HCT116 (cell line): Measurements from ENCODE around the gene GPR142. TPM values are rescaled to one million over a fixed set of nuclear protein-coding genes. Genes with fewer than 3 reads are reported as not detected.
A peak's percentile ranks its signal among the peaks of the same experiment; 100 is the strongest.

Experiments
- ATAC-seq: fragments of 200-7000 bp; cut with Tn5 transposase; 2 replicates; pipeline ENCODE4 v1.9.1; 2020; ENCODE audit warnings: mild to moderate bottlenecking, moderate library complexity
- BruUV-seq: library from RNA; stranded (reverse); fragments of 400-500 nt; replicated peaks from 2 replicates; lab custom pipeline; 2021; lab: Mats Ljungman, UMichigan
- CTCF ChIA-PET: fragments of 300-600 bp; sonication (Branson Sonifier 250); formaldehyde crosslinking; loops from one replicate; lab custom pipeline; 2021; ENCODE audit warnings: antibody characterized with exemption; lab: Charles Lee
- POLR2A ChIA-PET: fragments of 300-600, 350-600 bp; sonication (Branson Sonifier 250); formaldehyde crosslinking; loops from one replicate; lab custom pipeline; 2021; ENCODE audit warnings: antibody characterized with exemption; lab: Charles Lee
- RAD21 ChIA-PET, 2 experiments: fragments of 300-600 bp; sonication (Branson Sonifier 250); formaldehyde crosslinking; loops; one replicate each; lab custom pipeline; 2023; ENCODE audit warnings: low total read pairs in 2 of 2; ENCODE audit not compliant: uncharacterized antibody in 2 of 2, unreplicated experiment in 2 of 2, low non-redundant PET in 1 of 2; lab: Charles Lee
- DNase-seq: peaks from one replicate; pipeline ENCODE4 v3.0.0-alpha.2; 2010; ENCODE audit warnings: low read depth, low spot score
- H2AFZ ChIP-seq: fragments of 200-600 bp; shearing (Covaris generic), sonication (generic); 2 replicates; pipeline ENCODE4 v1.6.1; 2017; ENCODE audit warnings: low read depth, mixed run types, mixed read lengths, antibody characterized with exemption, low read length; ENCODE audit not compliant: poor library complexity, severe bottlenecking
- H3K27ac ChIP-seq: 2 replicates; pipeline ENCODE4 v1.5.1; 2012; ENCODE audit warnings: low read depth, low read length
- H3K27me3 ChIP-seq: fragments of 200-600 bp; sonication (generic); 2 replicates; pipeline ENCODE4 v1.6.1; 2016; ENCODE audit warnings: mixed run types, low read length, mixed read lengths; ENCODE audit not compliant: insufficient read depth
- H3K36me3 ChIP-seq, 2 experiments: fragments of 200-500 bp in 1 of 2; fragments of 200-600 bp in 1 of 2; sonication (Bioruptor generic) in 1 of 2; sonication (generic) in 1 of 2; 2 replicates each; pipeline versions ENCODE4 v1.5.1 to v1.6.1; 2014 to 2016; ENCODE audit warnings: low read length in 2 of 2, inconsistent platforms in 1 of 2, mixed read lengths in 1 of 2, mixed run types in 1 of 2; ENCODE audit not compliant: insufficient read depth in 2 of 2, control insufficient read depth in 1 of 2
- H3K4me1 ChIP-seq, 2 experiments: fragments of 200-600 bp in 1 of 2; sonication (generic) in 1 of 2; 2 replicates each; pipeline versions ENCODE4 v1.5.1 to v1.6.1; 2012 to 2017; ENCODE audit warnings: low read length in 2 of 2, inconsistent platforms in 1 of 2, mild to moderate bottlenecking in 1 of 2, mixed read lengths in 1 of 2, mixed run types in 1 of 2, moderate library complexity in 1 of 2; ENCODE audit not compliant: insufficient read depth in 2 of 2, control insufficient read depth in 1 of 2
- H3K4me2 ChIP-seq: fragments of 200-600 bp; sonication (generic); 2 replicates; pipeline ENCODE4 v1.6.1; 2017; ENCODE audit warnings: mixed run types, low read length, mixed read lengths
- H3K4me3 ChIP-seq, 2 experiments: fragments of 200-600 bp in 1 of 2; sonication (generic) in 1 of 2; replicated peaks in 1 of 2; 2 replicates each; pipeline ENCODE4 v1.5.1; 2011 to 2016; ENCODE audit warnings: low read length in 2 of 2, control low read depth in 1 of 2, low read depth in 1 of 2, mild to moderate bottlenecking in 1 of 2, mixed read lengths in 1 of 2, mixed run types in 1 of 2
- H3K79me2 ChIP-seq: fragments of 200-600 bp; sonication (generic); 2 replicates; pipeline ENCODE4 v1.6.1; 2017; ENCODE audit warnings: mild to moderate bottlenecking, mixed run types, low read length, moderate library complexity, mixed read lengths; ENCODE audit not compliant: insufficient read depth
- H3K9ac ChIP-seq: fragments of 200-600 bp; sonication (generic); 2 replicates; pipeline ENCODE4 v1.6.1; 2016; ENCODE audit warnings: low read length, mixed read lengths
- H3K9me2 ChIP-seq: fragments of 200-600 bp; sonication (generic), shearing (Covaris generic); 2 replicates; pipeline ENCODE4 v1.6.1; 2017; ENCODE audit warnings: mixed run types, mild to moderate bottlenecking, moderate library complexity; ENCODE audit not compliant: insufficient read depth
- H3K9me3 ChIP-seq, 2 experiments: fragments of 200-500 bp in 1 of 2; fragments of 200-600 bp in 1 of 2; sonication (Bioruptor generic) in 1 of 2; sonication (generic) in 1 of 2; 2 replicates each; pipeline ENCODE4 v1.6.1; 2014 to 2017; ENCODE audit warnings: low read length in 2 of 2, mixed read lengths in 2 of 2, inconsistent platforms in 1 of 2, low read depth in 1 of 2, mild to moderate bottlenecking in 1 of 2, mixed run types in 1 of 2, moderate library complexity in 1 of 2; ENCODE audit not compliant: control insufficient read depth in 1 of 2, insufficient read depth in 1 of 2
- H4K20me1 ChIP-seq: fragments of 200-600 bp; sonication (generic), shearing (Covaris generic); 2 replicates; pipeline ENCODE4 v1.6.1; 2017; ENCODE audit warnings: mixed run types, mild to moderate bottlenecking, moderate library complexity; ENCODE audit not compliant: insufficient read depth
- CTCF ChIP-seq, 3 experiments: fragments of 200-600 bp in 1 of 3; sonication (generic) in 1 of 3; IDR thresholded peaks in 2 of 3; conservative IDR thresholded peaks in 1 of 3; 2 replicates each; pipeline ENCODE4 v1.5.1; 2012 to 2017; ENCODE audit warnings: low read depth in 2 of 3, low read length in 2 of 3, antibody characterized with exemption in 1 of 3, borderline replicate concordance in 1 of 3, control low read depth in 1 of 3, mild to moderate bottlenecking in 1 of 3, mixed read lengths in 1 of 3, mixed run types in 1 of 3, moderate library complexity in 1 of 3; ENCODE audit not compliant: insufficient read depth in 1 of 3
- RAD21 ChIP-seq: IDR thresholded peaks from 2 replicates; pipeline ENCODE4 v1.6.1; 2012; ENCODE audit warnings: low read depth, mild to moderate bottlenecking
- SP1 ChIP-seq: IDR thresholded peaks from 2 replicates; pipeline ENCODE4 v1.6.1; 2012; ENCODE audit warnings: low read depth
- YY1 ChIP-seq: IDR thresholded peaks from 2 replicates; pipeline ENCODE4 v1.6.1; 2011; ENCODE audit warnings: low read length, low read depth, moderate library complexity, mild to moderate bottlenecking; ENCODE audit not compliant: insufficient replicate concordance; ENCODE audit errors: extremely low read depth
- intact Hi-C: fragments of 100-400 bp; cut with micrococcal nuclease; formaldehyde crosslinking; loops from 2 replicates; pipeline ENCODE4 v1.10.0; 2022
- total RNA-seq: library from RNA; stranded (reverse); gene quantifications from one replicate; pipeline ENCODE4 v1.2.1, GENCODE V29; 2021; ENCODE audit not compliant: unreplicated experiment

GPR142 gene
- total RNA-seq, 1 experiment from 2014 or later = not detected

- Histone ChIP-seq H3K36me3 (no peaks in the 10 kb centered on the region), H3K9me2 (no peaks in the 10 kb centered on the region), H3K4me1 (peaks cover 2 to 13% of the 10 kb centered on the region in 2 experiments; a peak in 2 of 4 replicates), H2AFZ (peak overlapping the region; percentile 68), H4K20me1 (no peaks in the 10 kb centered on the region), H3K9me3 (no peaks in the 10 kb centered on the region), H3K9ac (no peak overlapping the region), H3K27ac (no peak overlapping the region), H3K4me2 (peak overlapping the region; percentile 21; the same call in 1 of the 2 replicates), H3K4me3 (no peak overlapping the region), H3K27me3 (no peaks in the 10 kb centered on the region), H3K79me2 (no peaks in the 10 kb centered on the region)
- CTCF ChIA-PET = interaction anchor here (0.6 to 4.8 kb wide), 54 partner anchors 9 to 505 kb away, joined by 3 to 91 read pairs (median 5); partner anchors contain the start of gene CD300LB
- RAD21 ChIA-PET = interaction anchor here (0.6 to 2.1 kb wide), 13 partner anchors 11 to 368 kb away, joined by 3 to 13 read pairs (median 4); partner anchors contain the start of gene RAB37 (in 1 of the 2)
- TF ChIP-seq SP1 = no peak
- peak; percentile 96 to 100 (median 99) for TF ChIP-seq CTCF (IDR thresholded peaks at IDR 0.05 in 2 of 3, conservative IDR thresholded peaks at IDR 0.05 in 1 of 3; ENCODE audit: borderline replicate concordance in 1 of 3, insufficient read depth in 1 of 3, low read depth in 2 of 3, low read length in 2 of 3)
- peak; percentile 94 for TF ChIP-seq RAD21
- no peak for TF ChIP-seq YY1
- BruUV-seq = no TSS peak
- DNase-seq (peak; percentile 67), ATAC-seq (peak; percentile 95)
- POLR2A ChIA-PET = interaction anchor here (0.7 to 2.1 kb wide), 5 partner anchors 11 to 164 kb away, joined by 3 to 7 read pairs (median 5); no protein-coding TSS in a partner anchor
- intact Hi-C loops = loop anchor here (1.0 to 2.0 kb wide), 5 partner anchors 89 to 234 kb away; no protein-coding TSS in a partner anchor
Observed at GRCh38 chr17:74368341-74369081, 1.2 kb downstream of the GPR142 start.
